ENCODE measurements around the gene RPRD2.

RPRD2 gene

GRCh38 chr1:150515328-150516049 is 151.5 kb downstream of the RPRD2 start, which contains the start of gene FALEC:
Gene FALEC (plus strand): TSS chr1:150515752.
- no peaks in the 10 kb centered on the region for H3K27me3 ChIP-seq (replicated peaks; ENCODE audit: control insufficient read depth, insufficient read depth, low read length)
- no peak for TF ChIP-seq CTCF (IDR thresholded peaks at IDR 0.05; ENCODE audit: insufficient read depth, low read length, poor library complexity, severe bottlenecking)
- H3K36me3 ChIP-seq (ENCODE audit: control insufficient read depth, insufficient read depth, low read length) = no peaks in the 10 kb centered on the region; the same call in none of the 2 replicates
- peak; percentile 95 for DNase-seq (ENCODE audit: extremely low read depth, insufficient read length)
- peak within 1 kb of the TSS; percentile 68 for H3K4me3 ChIP-seq (replicated peaks; ENCODE audit: low read depth, low read length)

GRCh38 chr1:150516050-150516591 is 152.2 kb downstream of the RPRD2 start:
- Histone ChIP-seq H3K36me3 (ENCODE audit: control insufficient read depth, insufficient read depth, low read length) (no peaks in the 10 kb centered on the region; the same call in none of the 2 replicates), H3K4me3 (replicated peaks; ENCODE audit: low read depth, low read length) (peak overlapping the region; percentile 68), H3K27me3 (replicated peaks; ENCODE audit: control insufficient read depth, insufficient read depth, low read length) (no peaks in the 10 kb centered on the region)
- no peak for DNase-seq (ENCODE audit: extremely low read depth, insufficient read length)
- TF ChIP-seq CTCF (IDR thresholded peaks at IDR 0.05; ENCODE audit: insufficient read depth, low read length, poor library complexity, severe bottlenecking) = no peak

- Histone ChIP-seq H3K4me3 (replicated peaks; ENCODE audit: low read depth, low read length) (peak overlapping the region; percentile 68), H3K27me3 (replicated peaks; ENCODE audit: control insufficient read depth, insufficient read depth, low read length) (no peaks in the 10 kb centered on the region), H3K36me3 (ENCODE audit: control insufficient read depth, insufficient read depth, low read length) (no peaks in the 10 kb centered on the region; the same call in none of the 2 replicates)
- DNase-seq (ENCODE audit: extremely low read depth, insufficient read length) = no peak
- TF ChIP-seq CTCF (IDR thresholded peaks at IDR 0.05; ENCODE audit: insufficient read depth, low read length, poor library complexity, severe bottlenecking) = no peak
Observed at GRCh38 chr1:150516616-150517015, 152.7 kb downstream of the RPRD2 start.

GRCh38 chr1:150521196-150521968 is 157.4 kb downstream of the RPRD2 start:
- no peak for DNase-seq (ENCODE audit: extremely low read depth, insufficient read length)
- Histone ChIP-seq H3K36me3 (ENCODE audit: control insufficient read depth, insufficient read depth, low read length) (no peaks in the 10 kb centered on the region), H3K27me3 (replicated peaks; ENCODE audit: control insufficient read depth, insufficient read depth, low read length) (no peaks in the 10 kb centered on the region), H3K4me3 (replicated peaks; ENCODE audit: low read depth, low read length) (no peak overlapping the region)
- TF ChIP-seq CTCF (IDR thresholded peaks at IDR 0.05; ENCODE audit: insufficient read depth, low read length, poor library complexity, severe bottlenecking) = no peak

- no peaks in the 10 kb centered on the region for H3K36me3 ChIP-seq (ENCODE audit: control insufficient read depth, insufficient read depth, low read length)
- no peak for TF ChIP-seq CTCF (IDR thresholded peaks at IDR 0.05; ENCODE audit: insufficient read depth, low read length, poor library complexity, severe bottlenecking)
- no peak for DNase-seq (ENCODE audit: extremely low read depth, insufficient read length)
- no peaks in the 10 kb centered on the region for H3K27me3 ChIP-seq (replicated peaks; ENCODE audit: control insufficient read depth, insufficient read depth, low read length)
- H3K4me3 ChIP-seq (replicated peaks; ENCODE audit: low read depth, low read length) = no peak overlapping the region
Observed at GRCh38 chr1:150525348-150525747, 161.4 kb downstream of the RPRD2 start.

Measured in GM06990 (cell line).